ENCODE results near the gene AIFM2.
"Not testable (repeated sequence)": the region's sequence is repeated elsewhere in the genome, so short reads cannot be mapped to it uniquely, and the experiment has no call there.

The AIFM2 gene

GRCh38 chr10:70096016-70096704 lies 36.5 kb downstream of the AIFM2 start:
- DNase-seq (ENCODE audit: extremely low read depth in 1 of 2, low read depth in 1 of 2): no peak

GRCh38 chr10:70094250-70094649 lies 38.4 kb downstream of the AIFM2 start:
- DNase-seq (ENCODE audit: extremely low read depth in 1 of 2, low read depth in 1 of 2): no peak

GRCh38 chr10:70093335-70093944 lies 39.2 kb downstream of the AIFM2 start:
- no peak for DNase-seq (ENCODE audit: extremely low read depth in 1 of 2, low read depth in 1 of 2)

- no peak for DNase-seq (ENCODE audit: extremely low read depth in 1 of 2, low read depth in 1 of 2)
These were observed 40.3 kb downstream of the AIFM2 start for GRCh38 chr10:70092389-70092718.

- DNase-seq (ENCODE audit: extremely low read depth in 1 of 2, low read depth in 1 of 2): no peak
These were observed 41.7 kb downstream of the AIFM2 start for GRCh38 chr10:70090951-70091350.

GRCh38 chr10:70090013-70090412 lies 42.6 kb downstream of the AIFM2 start:
- no peak for DNase-seq (ENCODE audit: extremely low read depth in 1 of 2, low read depth in 1 of 2)

GRCh38 chr10:70088308-70088698 lies 44.3 kb downstream of the AIFM2 start:
- no peak for DNase-seq (ENCODE audit: extremely low read depth in 1 of 2, low read depth in 1 of 2)

GRCh38 chr10:70087616-70088307 lies 44.9 kb downstream of the AIFM2 start:
- DNase-seq (ENCODE audit: extremely low read depth in 1 of 2, low read depth in 1 of 2): no peak

- DNase-seq (ENCODE audit: extremely low read depth in 1 of 2, low read depth in 1 of 2): no peak
These were observed 46.5 kb downstream of the AIFM2 start for GRCh38 chr10:70085975-70086613.

- DNase-seq (ENCODE audit: extremely low read depth in 1 of 2, low read depth in 1 of 2): no peak
These were observed 48.4 kb downstream of the AIFM2 start for GRCh38 chr10:70084189-70084588.

- DNase-seq (ENCODE audit: extremely low read depth in 1 of 2, low read depth in 1 of 2): not testable (repeated sequence)
These were observed 51.8 kb downstream of the AIFM2 start for GRCh38 chr10:70080789-70081188.

- DNase-seq (ENCODE audit: extremely low read depth in 1 of 2, low read depth in 1 of 2): no peak
These were observed 53.7 kb downstream of the AIFM2 start for GRCh38 chr10:70078937-70079336.

GRCh38 chr10:70078329-70078728 lies 54.3 kb downstream of the AIFM2 start:
- no peak for DNase-seq (ENCODE audit: extremely low read depth in 1 of 2, low read depth in 1 of 2)

- no peak for DNase-seq (ENCODE audit: extremely low read depth in 1 of 2, low read depth in 1 of 2)
These were observed 57.7 kb downstream of the AIFM2 start for GRCh38 chr10:70074971-70075370.

- DNase-seq (ENCODE audit: extremely low read depth in 1 of 2, low read depth in 1 of 2): no peak
These were observed 58.5 kb downstream of the AIFM2 start for GRCh38 chr10:70074165-70074564.

- DNase-seq (ENCODE audit: extremely low read depth in 1 of 2, low read depth in 1 of 2): no peak
These were observed 61.8 kb downstream of the AIFM2 start for GRCh38 chr10:70070834-70071233.

GRCh38 chr10:70069346-70069745 lies 63.3 kb downstream of the AIFM2 start:
- no peak for DNase-seq (ENCODE audit: extremely low read depth in 1 of 2, low read depth in 1 of 2)

GRCh38 chr10:70068925-70069324 lies 63.7 kb downstream of the AIFM2 start:
- no peak for DNase-seq (ENCODE audit: extremely low read depth in 1 of 2, low read depth in 1 of 2)

- no peak for DNase-seq (ENCODE audit: extremely low read depth in 1 of 2, low read depth in 1 of 2)
These were observed 65.0 kb downstream of the AIFM2 start for GRCh38 chr10:70067586-70067985.

- no peak for DNase-seq (ENCODE audit: extremely low read depth in 1 of 2, low read depth in 1 of 2)
These were observed 66.4 kb downstream of the AIFM2 start for GRCh38 chr10:70066190-70066589.

GRCh38 chr10:70064486-70064885 lies 68.1 kb downstream of the AIFM2 start:
- no peak for DNase-seq (ENCODE audit: extremely low read depth in 1 of 2, low read depth in 1 of 2)

Data from activated CD8-positive, alpha-beta memory T cell treated with anti-CD3 and anti-CD28 coated beads for 1 hour (primary cell).